T follicular helper cell (primary cell): ENCODE measurements around the gene ERN1.
"Not testable (repeated sequence)": the region's sequence is repeated elsewhere in the genome, so short reads cannot be mapped to it uniquely, and the experiment has no call there.

Source experiments
- DNase-seq: peaks from one replicate; pipeline ENCODE4 v3.0.0-alpha.2; 2020; ENCODE audit warnings: low read depth

ERN1 gene

DNA sequence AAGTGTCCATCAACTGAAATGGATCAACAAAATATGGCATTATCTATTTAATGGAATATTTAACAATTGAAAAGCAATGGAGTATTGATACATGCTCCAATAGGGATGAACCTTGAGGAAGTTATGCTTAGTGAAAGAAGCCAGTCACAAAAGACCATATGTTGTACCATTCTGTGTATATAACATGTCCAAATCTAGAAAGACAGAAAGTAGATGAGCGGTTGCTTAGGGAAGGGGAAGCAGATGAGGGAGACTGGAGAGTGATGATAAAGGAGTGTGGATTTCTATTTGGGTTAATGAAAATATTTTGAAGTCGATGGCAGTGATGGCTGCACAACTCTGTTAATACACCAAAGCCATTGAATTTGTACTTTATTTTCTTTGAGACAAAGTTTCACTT is 8.5 kb upstream of the ERN1 start:
- no peak for DNase-seq

DNA sequence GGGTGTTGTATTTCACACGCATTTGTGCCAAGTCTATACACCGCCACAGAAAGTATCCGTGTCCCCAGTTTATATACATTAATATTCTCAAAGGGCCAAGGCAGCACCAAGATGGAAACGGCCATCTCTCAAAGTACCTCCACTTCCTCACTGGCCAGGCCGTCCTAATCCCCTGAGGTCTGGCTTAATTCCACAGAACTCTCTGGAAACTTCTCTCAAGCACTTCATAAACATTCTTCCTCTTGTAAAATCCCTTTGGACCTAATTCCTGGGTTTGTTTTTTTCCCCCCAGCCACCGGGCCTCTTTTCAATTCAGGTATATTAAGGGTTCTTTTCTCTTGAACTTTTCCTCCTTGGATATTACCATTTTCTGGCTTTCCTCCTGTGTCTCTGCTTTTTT is 5.1 kb upstream of the ERN1 start:
- DNase-seq: no peak

DNA sequence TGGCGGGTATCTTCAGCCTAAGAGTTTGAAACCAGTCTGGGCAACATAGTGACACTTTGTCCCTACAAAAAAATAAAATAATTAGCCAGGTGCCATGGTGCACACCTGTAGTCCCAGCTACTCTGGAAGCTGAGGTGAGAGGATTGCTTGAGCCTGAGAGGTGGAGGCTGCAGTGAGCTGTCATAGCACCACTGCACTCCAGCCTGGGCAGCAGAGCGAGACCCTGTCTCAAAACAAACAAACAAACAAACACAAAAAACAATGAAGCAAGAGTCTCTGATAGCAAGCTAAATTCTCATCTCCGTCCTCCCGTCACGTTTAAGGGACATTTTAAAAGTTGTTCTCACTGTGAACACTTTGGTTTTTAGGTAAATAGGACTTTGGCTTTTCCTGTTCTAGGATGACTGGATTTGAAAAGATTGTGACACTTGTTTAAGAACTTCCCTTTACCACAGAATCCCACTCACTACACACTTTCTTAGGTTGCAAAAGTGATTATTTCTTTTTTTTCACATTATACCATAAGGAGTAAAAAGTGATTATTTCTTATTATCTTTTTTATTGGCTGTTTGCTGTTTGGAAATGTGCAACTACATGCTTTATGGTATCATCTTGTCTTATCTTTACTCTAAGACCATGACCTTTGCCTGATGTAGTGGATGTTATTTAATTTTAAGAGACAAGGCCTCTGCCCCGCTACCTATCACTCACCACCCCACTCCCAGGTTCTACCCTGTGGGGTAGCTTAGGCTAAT is 4.4 kb upstream of the ERN1 start:
- no peak for DNase-seq

DNA sequence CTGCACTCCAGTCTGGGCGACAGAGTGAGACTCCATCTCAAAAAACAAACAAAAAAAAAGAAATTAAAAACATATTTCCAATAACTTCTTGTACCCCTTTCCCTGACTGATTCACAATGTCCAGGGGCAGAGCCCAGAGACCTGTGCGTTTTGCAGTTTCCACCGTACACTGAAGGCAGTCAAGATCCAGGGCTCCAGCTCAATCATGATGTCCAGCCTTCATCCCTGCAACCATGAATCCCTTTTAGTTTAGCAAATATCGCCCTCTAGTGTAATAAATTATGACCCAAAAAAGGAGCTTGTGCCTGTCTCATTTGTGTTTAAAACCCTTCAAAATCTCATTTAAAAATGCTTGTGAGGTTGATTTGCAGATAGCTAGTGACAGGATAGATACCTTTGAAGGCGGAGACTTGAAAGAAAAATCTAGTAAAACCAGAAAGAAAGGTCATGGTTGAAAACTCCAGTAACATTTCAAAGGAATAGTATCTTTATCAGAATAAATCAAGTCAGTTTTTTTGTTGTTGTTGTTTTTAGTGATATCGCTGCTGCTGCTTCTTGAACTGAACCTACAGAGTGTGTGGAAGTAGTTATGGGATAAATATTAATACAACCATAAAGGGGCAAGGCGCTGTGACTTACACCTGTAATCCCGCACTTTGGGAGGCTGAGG is 3.7 kb upstream of the ERN1 start:
- DNase-seq: no peak

DNA sequence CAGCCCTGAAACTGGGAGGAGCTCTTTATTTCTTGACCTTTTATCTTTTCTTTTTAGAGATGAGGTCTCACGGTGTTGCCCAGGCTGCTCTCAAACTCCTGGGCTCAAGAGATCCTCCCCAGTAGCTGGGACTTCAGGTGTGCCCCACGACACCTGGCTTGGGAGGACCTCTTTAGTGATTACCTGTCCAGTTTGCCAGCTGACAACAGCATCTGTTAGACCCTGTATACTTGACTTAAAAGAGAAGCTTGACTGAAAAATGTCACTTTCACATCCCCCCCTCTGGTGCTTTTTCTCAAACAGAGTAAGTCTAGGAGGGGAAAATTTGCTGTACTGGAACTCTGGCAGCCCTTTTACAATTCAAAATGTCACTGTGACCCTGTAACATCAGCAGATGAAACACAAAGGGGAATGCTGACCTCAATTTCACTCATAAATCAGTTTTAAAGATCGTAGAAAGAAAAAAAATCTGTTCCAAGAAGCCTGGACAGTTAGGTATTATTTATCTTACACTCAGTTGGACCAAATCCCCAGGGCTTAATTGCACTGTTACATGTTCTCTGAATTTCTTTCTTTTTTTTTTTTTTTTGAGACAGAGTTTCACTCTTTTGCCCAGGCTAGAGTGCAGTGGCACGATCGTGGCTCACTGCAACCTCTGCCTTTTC is 1.8 kb upstream of the ERN1 start:
- no peak for DNase-seq

DNA sequence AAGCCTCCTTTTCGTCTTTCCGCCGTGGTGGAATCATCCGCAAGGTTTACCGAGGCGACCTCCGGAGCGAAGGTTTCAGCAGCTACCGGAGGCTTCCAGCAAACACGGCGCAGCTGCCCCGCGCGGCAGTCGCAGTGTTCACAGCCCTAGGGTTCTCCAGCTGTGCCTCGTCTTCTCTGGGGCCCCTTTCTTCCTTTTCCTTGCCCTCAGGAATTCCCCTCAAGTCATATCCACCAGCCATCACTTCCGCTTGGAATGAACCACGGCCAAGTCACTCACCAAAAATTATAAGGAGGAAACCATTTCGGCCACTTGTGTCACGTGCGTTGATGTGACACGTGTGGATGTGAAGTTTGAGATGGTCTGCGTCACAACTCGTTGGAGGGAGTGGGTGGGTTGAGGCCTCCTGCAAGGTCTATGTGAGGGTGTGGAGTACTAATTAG is 636 bp upstream of the ERN1 start:
- peak; percentile 27 for DNase-seq

DNA sequence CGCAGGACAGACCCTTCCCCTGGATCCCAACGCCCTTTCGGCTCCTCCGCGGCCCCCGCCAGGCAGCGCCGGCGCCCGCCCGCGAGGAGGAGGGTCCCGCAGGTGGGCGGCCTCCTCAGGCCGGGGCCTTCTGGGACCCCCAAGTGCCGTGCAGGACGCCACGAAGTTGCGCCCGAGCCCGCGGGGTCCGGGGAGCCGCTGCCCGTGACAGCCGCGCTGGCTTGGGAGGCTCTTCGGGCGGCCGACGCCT is 504 bp downstream of the ERN1 start:
- no peak for DNase-seq

DNA sequence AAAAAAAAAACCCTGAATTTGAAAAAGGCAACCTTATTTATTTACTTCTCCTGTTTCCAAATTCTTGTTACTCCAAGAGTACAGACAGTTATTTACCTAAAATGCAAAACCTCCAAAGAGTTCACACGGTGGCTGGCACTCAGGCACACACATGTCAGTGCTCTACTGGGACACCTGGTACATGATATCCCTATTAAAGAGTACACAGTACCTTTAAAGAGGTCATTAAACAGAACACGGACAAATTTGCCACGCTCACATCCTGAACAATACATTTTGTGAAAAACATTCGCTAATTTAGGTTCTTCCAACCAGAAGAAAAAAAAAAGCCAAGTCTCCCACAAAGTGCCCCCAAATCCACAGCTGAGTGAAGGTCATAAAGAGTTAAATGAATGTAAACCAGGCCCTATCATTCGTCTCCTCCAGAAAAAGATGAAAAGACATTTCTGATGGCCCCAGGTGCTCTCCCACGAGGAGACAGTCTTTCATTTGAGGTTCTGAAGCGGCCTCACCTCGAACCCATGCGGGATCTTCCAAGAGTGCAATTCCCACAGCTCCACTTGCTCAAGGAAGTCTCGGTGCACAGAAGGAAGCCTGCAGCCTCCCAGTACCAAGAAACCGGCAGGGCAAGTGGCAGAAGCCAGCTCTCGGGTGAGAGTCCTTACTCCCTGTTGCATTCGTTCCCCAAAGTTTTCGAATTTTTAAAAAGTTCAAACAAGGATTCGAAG is 993 bp downstream of the ERN1 start:
- no peak for DNase-seq

DNA sequence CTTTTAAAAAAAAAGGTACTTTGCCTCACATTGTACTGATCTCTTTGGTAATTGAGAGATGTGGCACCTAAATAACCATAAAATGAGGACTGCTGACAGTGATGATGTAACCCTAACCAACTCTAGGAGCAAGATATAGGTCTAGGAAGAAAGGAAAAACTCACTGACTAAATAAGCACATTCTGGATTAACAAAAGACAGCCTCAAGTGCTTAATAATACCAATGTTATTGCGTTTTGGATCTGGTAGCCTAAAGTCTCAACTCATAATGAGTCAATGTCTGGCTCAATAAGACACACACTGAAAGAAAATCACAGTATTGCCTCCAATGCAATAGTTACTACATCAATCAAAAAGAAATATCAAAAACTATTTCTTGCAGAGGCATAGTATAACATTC is 3.0 kb downstream of the ERN1 start:
- no peak for DNase-seq

DNA sequence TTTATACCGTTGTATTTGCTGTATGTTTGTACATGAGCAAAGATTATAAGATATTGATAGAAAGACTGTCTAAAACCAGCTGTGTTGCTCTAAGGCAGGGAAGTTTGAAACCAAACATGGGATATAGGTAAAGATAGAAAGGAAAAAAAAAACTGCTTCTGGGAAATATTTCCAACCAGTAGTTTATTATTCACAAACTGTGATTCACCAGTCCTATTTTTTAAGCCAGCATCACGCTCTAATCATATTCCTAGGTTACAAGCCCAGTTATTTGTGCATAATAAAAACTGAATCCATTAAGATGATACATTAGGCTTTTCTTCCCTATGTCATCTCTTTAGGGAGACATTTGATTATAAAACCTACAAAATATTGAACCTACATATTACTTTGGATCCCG is 4.0 kb downstream of the ERN1 start:
- DNase-seq: no peak

DNA sequence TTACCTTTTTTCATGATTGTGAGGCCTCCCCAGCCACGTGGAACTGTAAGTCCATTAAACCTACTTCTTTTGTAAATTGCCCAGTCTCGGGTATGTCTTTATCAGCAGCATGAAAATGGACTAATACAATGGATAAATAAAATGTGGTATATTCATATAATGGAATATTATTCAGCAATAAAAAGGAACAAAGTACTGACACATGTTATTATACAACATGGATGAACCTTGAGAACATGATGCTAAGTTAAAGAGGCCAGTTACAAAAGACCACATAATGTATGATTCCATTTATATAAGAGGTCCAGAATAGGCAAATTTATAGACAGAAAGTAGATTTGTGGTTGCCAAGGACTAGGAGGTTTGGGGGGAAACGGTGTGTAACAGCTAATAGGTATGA is 5.3 kb downstream of the ERN1 start:
- DNase-seq: no peak

DNA sequence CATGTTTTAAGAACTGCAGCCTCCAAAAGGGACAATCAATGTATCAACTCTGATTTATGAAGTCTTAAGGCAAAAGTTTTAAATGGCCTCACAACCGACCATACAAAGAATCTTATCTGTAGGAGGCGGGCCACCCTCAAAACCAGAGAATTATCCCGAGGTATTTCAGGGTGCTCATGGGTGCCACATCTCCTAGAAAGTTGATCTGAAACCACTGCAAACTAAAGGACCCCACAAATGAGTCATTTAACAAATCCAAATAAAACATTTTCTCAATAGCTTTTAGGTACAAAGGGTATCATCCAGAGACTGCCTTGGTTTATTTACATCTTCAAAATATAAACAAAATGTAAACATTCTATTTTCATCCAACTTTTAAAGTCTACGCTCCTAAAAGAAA is 6.8 kb downstream of the ERN1 start:
- DNase-seq: no peak

DNA sequence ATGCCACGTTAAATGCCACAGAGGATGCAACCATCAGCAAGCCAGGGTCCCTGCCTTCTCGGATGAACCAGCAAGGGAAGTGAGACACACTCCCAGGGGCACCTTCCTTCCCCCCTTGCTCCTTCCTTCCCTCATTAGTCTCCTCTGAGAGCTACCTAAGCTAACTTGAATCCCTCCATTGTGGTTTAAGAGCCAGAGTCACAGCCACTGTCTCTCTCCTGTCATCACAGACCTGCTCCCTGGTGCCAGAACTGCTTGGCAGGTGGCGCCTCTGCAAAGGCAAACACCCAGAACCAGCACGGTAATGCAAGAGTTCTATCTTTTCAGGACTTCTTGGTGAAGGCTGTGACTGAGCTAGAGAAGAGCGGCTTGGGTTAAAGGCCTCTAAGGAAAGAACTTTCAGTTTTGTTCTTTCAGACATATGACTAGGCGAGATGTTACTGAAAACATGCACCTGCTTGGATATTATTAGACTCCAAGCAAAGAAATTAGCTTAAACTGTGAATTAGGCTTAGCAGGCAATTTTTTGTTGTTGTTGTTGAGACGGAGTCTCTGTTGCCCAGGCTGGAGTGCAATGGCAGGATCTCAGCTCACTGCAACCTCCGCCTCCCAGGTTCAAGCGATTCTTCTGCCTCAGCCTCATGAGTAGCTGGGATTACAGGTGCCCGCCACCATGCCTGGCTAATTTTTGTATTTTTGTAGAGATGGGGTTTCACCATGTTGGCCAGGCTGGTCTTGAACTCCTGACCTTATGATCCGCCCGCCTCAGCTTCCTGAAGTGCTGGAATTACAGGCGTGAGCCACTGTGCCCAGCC is 8.8 kb downstream of the ERN1 start:
- not testable (repeated sequence) for DNase-seq

DNA sequence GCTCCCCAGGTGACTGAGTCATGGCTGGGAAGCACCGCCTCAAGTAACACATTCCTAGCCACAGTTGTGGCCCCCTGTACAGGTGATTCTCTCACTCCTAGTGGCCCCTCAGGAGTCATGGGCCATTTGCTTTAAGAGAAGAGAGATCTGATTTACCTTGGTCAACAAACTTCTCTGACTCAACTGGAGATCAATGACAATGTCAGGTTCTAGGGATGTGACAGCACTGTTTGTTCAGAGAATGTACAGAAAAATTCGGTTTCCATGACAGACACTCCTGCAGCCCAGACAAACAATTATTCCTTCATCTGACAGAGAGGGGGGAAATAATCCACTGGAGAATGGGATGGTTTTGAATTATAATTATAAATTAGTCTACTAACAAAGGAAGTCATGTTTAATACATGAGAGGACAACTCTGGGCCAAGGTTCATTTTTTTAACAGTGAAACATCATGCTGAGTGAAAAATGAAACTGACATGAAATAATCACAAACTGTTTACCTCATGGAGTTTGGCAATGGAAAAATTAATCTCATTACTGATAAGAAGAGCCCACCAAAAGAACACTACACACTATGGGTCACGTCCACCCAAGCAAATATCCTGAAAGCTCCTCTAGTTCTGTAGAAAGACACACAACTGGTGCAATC is 9.7 kb downstream of the ERN1 start:
- no peak for DNase-seq

DNA sequence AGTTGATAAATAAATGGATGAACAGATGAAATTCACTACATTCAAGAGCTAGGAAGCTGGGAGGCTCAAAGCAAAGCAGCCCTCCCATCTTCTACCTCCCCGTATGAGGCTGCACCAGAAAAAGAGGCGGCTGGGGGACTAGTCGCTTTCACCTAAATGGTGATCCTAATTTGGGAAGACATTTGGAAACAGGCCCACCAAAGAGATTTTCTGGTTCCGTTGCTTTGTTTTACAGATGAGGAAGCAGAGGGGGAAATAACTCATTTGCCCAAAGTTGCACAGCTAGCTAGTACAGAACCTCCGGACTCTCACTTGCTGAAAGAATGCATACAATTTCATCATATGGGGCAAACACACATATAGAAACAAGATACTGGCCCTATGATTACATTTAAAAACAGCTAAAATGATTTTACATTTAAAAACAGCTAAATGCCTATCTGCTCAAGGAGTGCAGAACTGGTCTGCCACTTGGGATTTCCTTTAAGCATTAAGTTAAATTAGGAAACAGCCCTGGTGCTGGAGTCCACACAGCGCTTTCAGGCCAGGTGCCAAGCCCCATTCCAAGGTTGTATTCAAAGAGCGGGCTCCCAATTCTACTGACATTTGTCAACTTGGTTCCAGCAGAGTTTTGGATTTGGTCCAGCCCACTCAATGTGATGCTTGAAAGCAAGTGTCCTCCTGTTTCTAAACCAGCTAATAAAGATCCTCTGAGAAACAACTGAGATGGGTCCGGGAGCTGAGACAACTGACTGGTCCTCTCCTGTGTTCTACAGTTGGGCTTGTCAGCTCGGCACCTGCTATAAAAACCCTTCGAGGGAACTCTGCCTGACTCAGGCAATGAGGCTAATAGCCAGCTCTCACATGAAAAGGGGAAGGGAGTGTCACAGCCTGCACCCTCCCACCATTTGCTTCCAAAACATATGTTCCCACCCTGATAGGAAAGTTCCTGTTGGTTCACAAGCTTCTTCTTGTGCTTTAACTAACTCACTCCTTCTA is 11.7 kb downstream of the ERN1 start:
- no peak for DNase-seq

DNA sequence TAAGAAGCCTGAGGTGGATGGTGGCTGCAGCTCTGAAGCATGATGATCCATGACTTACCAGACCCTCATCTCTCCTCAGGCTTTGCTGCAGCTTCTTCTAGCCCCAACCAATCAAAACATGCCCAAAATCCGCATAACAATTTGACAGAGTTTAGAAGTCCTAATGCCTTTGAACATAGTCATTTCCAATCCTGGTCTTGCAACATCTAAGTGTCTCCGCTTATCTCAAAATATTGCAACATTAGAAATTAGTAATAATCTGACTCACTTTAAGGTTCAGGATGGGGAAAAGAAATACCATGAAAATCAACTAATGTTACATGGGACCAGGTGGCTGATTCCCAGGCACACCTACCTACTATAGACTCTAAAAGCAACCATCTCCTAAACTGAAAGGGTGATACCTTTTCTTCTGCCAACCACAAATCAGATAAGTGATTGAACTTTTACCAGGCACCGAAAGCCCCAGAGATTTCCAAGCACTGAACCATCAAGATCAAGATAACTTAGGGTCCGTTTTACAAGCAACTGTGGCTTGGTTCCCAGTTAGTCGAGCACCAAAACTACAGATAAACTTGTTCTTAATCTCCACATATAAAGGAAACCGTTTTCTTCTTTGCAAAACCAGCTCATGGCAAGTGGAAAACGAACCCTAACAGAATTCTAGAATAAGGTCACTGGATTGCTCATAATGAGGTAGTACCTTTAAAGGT is 14.0 kb downstream of the ERN1 start:
- DNase-seq: no peak

DNA sequence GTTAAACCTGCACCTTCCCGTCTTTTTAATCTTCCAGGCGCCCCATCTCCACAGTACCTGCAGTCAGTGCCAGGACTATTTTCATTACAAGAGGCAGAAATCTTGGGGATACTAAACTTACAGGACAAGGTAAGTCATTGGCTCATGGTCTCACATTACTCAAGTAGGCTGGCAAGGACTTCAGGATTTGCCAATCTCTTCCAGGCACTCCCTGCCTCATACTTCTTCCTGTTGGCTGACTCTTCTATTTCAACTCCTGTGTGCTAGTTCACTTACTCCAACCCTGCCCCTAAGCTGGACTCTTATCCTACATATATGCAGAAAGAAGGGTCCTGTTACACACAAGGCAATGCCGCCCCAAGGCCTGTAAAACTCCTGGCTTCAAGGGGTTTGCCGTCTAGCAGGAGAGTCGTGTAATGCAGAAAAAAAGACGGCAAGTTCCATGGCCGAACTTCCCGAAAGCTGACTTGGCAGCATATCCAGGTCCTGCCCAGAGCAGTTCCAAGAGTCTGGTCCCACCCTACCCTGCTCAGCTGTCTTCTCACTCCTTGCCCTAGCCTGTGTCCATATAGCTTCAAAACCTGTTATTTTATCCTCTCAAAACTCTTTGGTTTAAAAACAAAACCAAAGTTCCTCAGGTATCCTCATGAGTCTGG is 14.8 kb downstream of the ERN1 start:
- DNase-seq: no peak

DNA sequence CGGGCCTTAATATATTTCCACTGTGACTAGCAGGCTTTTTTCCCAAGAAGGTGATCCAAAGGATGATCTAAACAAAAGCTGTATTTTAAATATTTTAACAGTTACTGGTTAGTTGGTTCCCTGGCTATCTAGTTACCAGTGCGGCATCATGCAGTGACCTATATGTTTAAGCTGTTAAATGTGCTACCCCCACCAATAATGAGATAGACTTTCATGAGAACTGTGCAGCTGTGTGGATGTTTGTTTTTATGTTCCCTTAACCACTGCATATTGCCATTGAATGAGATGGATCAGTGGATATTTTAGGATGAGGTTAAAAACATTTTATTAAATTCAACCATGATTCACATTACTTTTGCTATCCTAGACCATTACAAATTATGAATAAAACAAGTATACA is 16.9 kb downstream of the ERN1 start:
- no peak for DNase-seq

DNA sequence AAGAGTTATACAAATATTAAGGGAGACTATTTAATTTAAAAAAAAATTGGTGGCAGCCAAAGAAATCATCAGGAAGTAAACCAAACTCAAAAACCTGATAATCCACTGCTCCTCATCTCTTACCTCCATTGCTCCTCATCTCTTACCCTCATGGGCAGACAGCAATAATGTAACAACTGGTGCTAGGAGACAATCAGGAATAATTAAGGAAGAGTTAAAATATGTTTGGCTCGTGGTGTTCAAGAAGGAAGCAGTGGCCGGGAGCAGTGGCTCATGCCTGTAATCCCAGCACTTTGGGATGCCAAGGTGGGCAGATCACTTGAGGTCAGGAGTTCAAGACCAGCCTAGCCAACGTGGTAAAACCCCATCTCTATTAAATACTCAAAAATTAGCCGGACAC is 18.1 kb downstream of the ERN1 start:
- DNase-seq: no peak
